Heart left ventricle (tissue), 16 donors: ENCODE measurements around the gene DNAJC7. TPM values are rescaled to one million over a fixed set of nuclear protein-coding genes. Genes with fewer than 3 reads are reported as not detected.
"Not testable (repeated sequence)": the region's sequence is repeated elsewhere in the genome, so short reads cannot be mapped to it uniquely, and the experiment has no call there.

Experiments
- ATAC-seq, 4 donors: fragments of 200-7000 bp; cut with Tn5 transposase; one replicate each; pipeline ENCODE4 v1.9.1; 2020 to 2022; ENCODE audit warnings: moderate library complexity in 4 of 4, mild to moderate bottlenecking in 3 of 4, moderate number of reproducible peaks in 1 of 4
- DNase-seq, 5 donors: peaks; one replicate each; pipeline ENCODE4 v3.0.0-alpha.2; 2020
- H3K27ac ChIP-seq, 12 donors: fragments of 200-600 bp; sonication (generic) in 4 of 12; one replicate each; pipeline versions ENCODE4 v1.5.0 to v1.8.0; 2016 to 2022; ENCODE audit warnings: mild to moderate bottlenecking in 2 of 12
- H3K27me3 ChIP-seq, 9 donors: fragments of 200-600 bp; sonication (generic) in 2 of 9; one replicate each; pipeline versions ENCODE4 v1.5.1 to v1.8.0; 2016 to 2022; ENCODE audit warnings: mild to moderate bottlenecking in 3 of 9
- H3K36me3 ChIP-seq, 9 donors: fragments of 200-600 bp; sonication (generic) in 2 of 9; one replicate each; pipeline versions ENCODE4 v1.5.0 to v1.8.0; 2018 to 2022; ENCODE audit warnings: mild to moderate bottlenecking in 2 of 9
- H3K4me1 ChIP-seq, 12 donors: fragments of 200-600 bp; sonication (generic) in 4 of 12; one replicate each; pipeline versions ENCODE4 v1.5.0 to v1.8.0; 2016 to 2022; ENCODE audit warnings: mild to moderate bottlenecking in 3 of 12
- H3K4me3 ChIP-seq, 12 donors: fragments of 200-600 bp; sonication (generic) in 4 of 12; one replicate each; pipeline versions ENCODE4 v1.5.0 to v1.8.0; 2017 to 2022; ENCODE audit warnings: mild to moderate bottlenecking in 9 of 12, moderate library complexity in 4 of 12
- H3K9me3 ChIP-seq, 12 donors: fragments of 200-600 bp; sonication (generic) in 4 of 12; one replicate each; pipeline versions ENCODE4 v1.5.0 to v1.8.0; 2016 to 2022; ENCODE audit warnings: mild to moderate bottlenecking in 1 of 12
- CTCF ChIP-seq, 12 donors: fragments of 200-600 bp; sonication (generic) in 4 of 12; IDR thresholded peaks; one replicate each; pipeline versions ENCODE4 v1.5.0 to v1.8.0; 2018 to 2022; ENCODE audit warnings: antibody characterized with exemption in 12 of 12, mild to moderate bottlenecking in 5 of 12
- POLR2A ChIP-seq, 2 donors: fragments of 450-650 bp; IDR thresholded peaks; one replicate each; pipeline ENCODE4 v1.6.1; 2017; ENCODE audit warnings: antibody characterized with exemption in 2 of 2, mild to moderate bottlenecking in 2 of 2, moderate library complexity in 2 of 2
- WGBS, 4 donors: extraction: QIAGEN DNeasy Blood & Tissue Kit in 2 of 4; methylation state at CpG; one replicate each; pipeline versions ENCODE4 v1.1.5 to v1.1.7; 2013 to 2018; 5-methylcytosine and 5-hydroxymethylcytosine counted together
- intact Hi-C, 10 donors: fragments of 100-400 bp; cut with DNase I; formaldehyde crosslinking; loops; one replicate each; pipeline versions ENCODE4 v1.11.1 to v1.14.2; 2022
- polyA plus RNA-seq, 2 donors: library from polyadenylated mRNA; stranded (reverse); fragments of 200-250 nt; gene quantifications; one replicate each; pipeline ENCODE4 v1.2.3, GENCODE V29; 2013
- total RNA-seq, 9 donors: library from RNA; depleted of rRNA in 2 of 9; stranded (reverse); fragments of >200 nt in 2 of 9; fragmentation: NEBNext Ultra II Directional in 3 of 9; extraction: Animal tissue kit (Norgen Biotek cat#: 25700) in 3 of 9; gene quantifications; one replicate each; pipeline versions ENCODE4 v1.1.0 to v1.2.4, GENCODE V29; 2016 to 2023
- donor health status: ischemic (EF 13 %, LVEDD 7.1; RV severe dilation, severe dysfunction).
- donor health status: healthy with polysubstance abuse.
- donor health status: DM: no; HTN: yes; CAD: no.
- donor health status: DM: no; HTN: no; CAD: no.
- donor health status: ischemic (EF 25% LVEDD 6.9; RV normal size, moderate dysfunction).
- donor health status: ischemic (EF 25% LVEDD 5.7; RV mildly dilated, moderate dysfunction).
- donor health status: healthy.
- donor health status: DM: yes; HTN: yes; CAD: no.
- donor health status: ischemic (EF 35%, LVEDD 5.7; RV mildly dilated, moderate dysfunction).
- donor health status: nonischemic (EF 11% LVEDD 7.7; RV severe dilation, severe dysfunction).
- donor health status: DM: yes; HTN: yes; CAD: no.
- donor health status: PGD.
- donor health status: ischemic (EF 29% LVEDD 5.4; RV normal size, mild dysfunction).
- donor health status: nonischemic (EF 23%, LVEDD 6.1; RV moderate dilation, normal function).

DNAJC7 gene
- total and polyA plus RNA-seq, 11 donors = 42.5 to 103 (median 74.7) TPM

- DNase-seq (no peak), ATAC-seq (no peak)
- peaks cover 3 to 93% (median 64%) of the 10 kb centered on the region in 12 donors for H3K4me1 ChIP-seq
- H3K9me3 ChIP-seq = no peaks in the 10 kb centered on the region
- 90 to 97% (median 95%) methylated on average over 3 of the region's 3 CpGs for WGBS, 4 donors
- H3K36me3 ChIP-seq = peaks cover 0 to 25% (median 0%) of the 10 kb centered on the region in 9 donors
- no peak overlapping the region for H3K4me3 ChIP-seq
- no peaks in the 10 kb centered on the region for H3K27me3 ChIP-seq
- TF ChIP-seq CTCF (IDR thresholded peaks at IDR 0.05) (no peak), POLR2A (IDR thresholded peaks at IDR 0.05) (no peak)
- intact Hi-C loops = loop anchor here in 1 of 10 donors (5.0 kb wide), 1 partner anchor 44 kb away; the partner anchor contains the start of gene CNP
- peak overlapping the region in 3 of 12 donors; percentile 3 to 77 (median 18) for H3K27ac ChIP-seq
These were observed 6.2 kb downstream of the DNAJC7 start for GRCh38 chr17:42010898-42011516.

- WGBS, 4 donors = 61 to 67% (median 64%) methylated on average over 9 of the region's 9 CpGs
- not testable (repeated sequence) for H3K27me3 ChIP-seq, H3K9me3 ChIP-seq, H3K4me3 ChIP-seq
- H3K27ac ChIP-seq = peak overlapping the region in 2 of 12 donors; percentile 25 to 77
- ATAC-seq = peak in 2 of 4 donors; percentile 22 to 42
- intact Hi-C loops = loop anchor here in 1 of 10 donors (5.0 kb wide), 1 partner anchor 43 kb away; the partner anchor contains the start of gene CNP
- DNase-seq = peak in 1 of 5 donors; percentile 49
- H3K36me3 ChIP-seq = peaks cover 0 to 24% (median 0%) of the 10 kb centered on the region in 9 donors
- H3K4me1 ChIP-seq = peaks cover 0 to 91% (median 59%) of the 10 kb centered on the region in 12 donors
These were observed 7.0 kb downstream of the DNAJC7 start for GRCh38 chr17:42010266-42010680.

GRCh38 chr17:42009170-42009569 lies 8.1 kb downstream of the DNAJC7 start:
- Histone ChIP-seq H3K36me3 (peaks cover 0 to 17% (median 0%) of the 10 kb centered on the region in 9 donors), H3K9me3 (no peaks in the 10 kb centered on the region), H3K27ac (no peak overlapping the region), H3K4me1 (peaks cover 0 to 92% (median 60%) of the 10 kb centered on the region in 12 donors), H3K27me3 (no peaks in the 10 kb centered on the region), H3K4me3 (no peak overlapping the region)
- intact Hi-C loops = no loop called here
- 72 to 78% (median 74%) methylated on average over 4 of the region's 4 CpGs for WGBS, 4 donors
- ATAC-seq (peak in 2 of 4 donors; percentile 40 to 47), DNase-seq (no peak)
- TF ChIP-seq CTCF (IDR thresholded peaks at IDR 0.05) = peak in 2 of 12 donors; percentile 12 to 18
- no peak for TF ChIP-seq POLR2A (IDR thresholded peaks at IDR 0.05)

- Histone ChIP-seq H3K4me1 (peaks cover 0 to 82% (median 46%) of the 10 kb centered on the region in 12 donors), H3K27ac (no peak overlapping the region), H3K36me3 (peaks cover 0 to 49% (median 26%) of the 10 kb centered on the region in 9 donors), H3K27me3 (no peaks in the 10 kb centered on the region), H3K4me3 (no peak overlapping the region), H3K9me3 (no peaks in the 10 kb centered on the region)
- TF ChIP-seq POLR2A (IDR thresholded peaks at IDR 0.05) = no peak
- TF ChIP-seq CTCF (IDR thresholded peaks at IDR 0.05) = no peak
- intact Hi-C loops = no loop called here
- DNase-seq (no peak), ATAC-seq (no peak)
- 76 to 87% (median 79%) methylated on average over 1 of the region's 1 CpG for WGBS, 4 donors
These were observed 12.1 kb downstream of the DNAJC7 start for GRCh38 chr17:42005166-42005565.
